ENCODE results near the gene JARID2. TPM values are rescaled to one million over a fixed set of nuclear protein-coding genes. Genes with fewer than 3 reads are reported as not detected.

The JARID2 gene
- total and polyA plus RNA-seq, 2 of the 13 experiments (the other 11 are each of a cell fraction or from before 2014, with no cell fraction given) = 7.5 to 10.3 TPM

- Histone ChIP-seq H3K9me3 (ENCODE audit: low read length) (no peaks in the 10 kb centered on the region), H3K4me2 (ENCODE audit: low read depth, low read length) (no peak overlapping the region), H3K79me2 (ENCODE audit: insufficient read depth, low read length) (peaks cover 15% of the 10 kb centered on the region), H3K4me3 (replicated peaks in 1 of 3; ENCODE audit: insufficient read depth in 1 of 3, low read depth in 2 of 3, low read length in 3 of 3) (no peak overlapping the region), H3K27me3 (ENCODE audit: control insufficient read depth in 1 of 2, insufficient read depth in 2 of 2, low read length in 2 of 2) (no peaks in the 10 kb centered on the region), H4K20me1 (ENCODE audit: insufficient read depth, low read length) (peaks cover 9% of the 10 kb centered on the region; the same call in 1 of the 2 replicates), H3K9ac (ENCODE audit: insufficient read depth, low read depth, low read length) (no peak overlapping the region), H3K27ac (ENCODE audit: extremely low read length, insufficient read depth, low read length) (peak overlapping the region; percentile 2), H3K4me1 (ENCODE audit: insufficient read depth, low read length) (peaks cover 31% of the 10 kb centered on the region), H3K36me3 (replicated peaks in 1 of 2; ENCODE audit: control insufficient read depth in 1 of 2, insufficient read depth in 2 of 2, low read length in 2 of 2) (no peaks in the 10 kb centered on the region; a peak in 1 of 5 replicates), H2AFZ (ENCODE audit: low read length) (no peak overlapping the region)
- FAIRE-seq (no peak), ATAC-seq (no peak), DNase-seq (ENCODE audit: low spot score) (no peak)
- CTCF ChIA-PET (ENCODE audit: low intra/inter-chr PET ratio, low total read pairs) = no interaction called here
- 0 out of 2 replicates have a peak, but pooled peaks have one; percentile 0 for TF ChIP-seq TCF7 (IDR thresholded peaks at IDR 0.05; ENCODE audit: low read depth)
- TF ChIP-seq GATA4 (IDR thresholded peaks at IDR 0.05; ENCODE audit: borderline replicate concordance, low read depth) = no peak
- TF ChIP-seq ZNF607 (CRISPR knock-in tag; IDR thresholded peaks at IDR 0.05; ENCODE audit: borderline replicate concordance) = no peak
- POLR2A ChIA-PET = no interaction called here
- in situ Hi-C loops (cut with HindIII; ENCODE audit: extremely low pct_ligation_motif_present, low pct_unique_long_range_greater_than_20kb) (no loop called here), intact Hi-C loops (cut with micrococcal nuclease; ENCODE audit: unreplicated experiment) (loop anchor here (5.0 kb wide), 1 partner anchor 495 kb away; no protein-coding TSS in a partner anchor)
- 89% methylated on average over 9 of the region's 9 CpGs for WGBS (ENCODE audit: low lambda C conversion rate)
- no TSS peak for BruUV-seq (replicated peaks)
These were observed 156.7 kb downstream of the JARID2 start for GRCh38 chr6:15402406-15403045.

GRCh38 chr6:15403094-15403755 is 157.4 kb downstream of the JARID2 start:
- Histone ChIP-seq H3K9me3 (ENCODE audit: low read length) (no peaks in the 10 kb centered on the region), H3K9ac (ENCODE audit: insufficient read depth, low read depth, low read length) (no peak overlapping the region), H3K4me3 (replicated peaks in 1 of 3; ENCODE audit: insufficient read depth in 1 of 3, low read depth in 2 of 3, low read length in 3 of 3) (no peak overlapping the region), H3K79me2 (ENCODE audit: insufficient read depth, low read length) (peaks cover 15% of the 10 kb centered on the region), H3K27ac (ENCODE audit: extremely low read length, insufficient read depth, low read length) (no peak overlapping the region), H3K27me3 (ENCODE audit: control insufficient read depth in 1 of 2, insufficient read depth in 2 of 2, low read length in 2 of 2) (no peaks in the 10 kb centered on the region), H3K4me1 (ENCODE audit: insufficient read depth, low read length) (peaks cover 31% of the 10 kb centered on the region), H3K4me2 (ENCODE audit: low read depth, low read length) (no peak overlapping the region), H4K20me1 (ENCODE audit: insufficient read depth, low read length) (peaks cover 9% of the 10 kb centered on the region; the same call in 1 of the 2 replicates), H3K36me3 (replicated peaks in 1 of 2; ENCODE audit: control insufficient read depth in 1 of 2, insufficient read depth in 2 of 2, low read length in 2 of 2) (no peaks in the 10 kb centered on the region; a peak in 1 of 5 replicates), H2AFZ (ENCODE audit: low read length) (no peak overlapping the region)
- WGBS (ENCODE audit: low lambda C conversion rate) = 94% methylated on average over 6 of the region's 6 CpGs
- FAIRE-seq (no peak), ATAC-seq (no peak), DNase-seq (ENCODE audit: low spot score) (no peak)
- in situ Hi-C loops (cut with HindIII; ENCODE audit: extremely low pct_ligation_motif_present, low pct_unique_long_range_greater_than_20kb) = no loop called here
- BruUV-seq (replicated peaks) = no TSS peak
- TF ChIP-seq, protein P1, sequence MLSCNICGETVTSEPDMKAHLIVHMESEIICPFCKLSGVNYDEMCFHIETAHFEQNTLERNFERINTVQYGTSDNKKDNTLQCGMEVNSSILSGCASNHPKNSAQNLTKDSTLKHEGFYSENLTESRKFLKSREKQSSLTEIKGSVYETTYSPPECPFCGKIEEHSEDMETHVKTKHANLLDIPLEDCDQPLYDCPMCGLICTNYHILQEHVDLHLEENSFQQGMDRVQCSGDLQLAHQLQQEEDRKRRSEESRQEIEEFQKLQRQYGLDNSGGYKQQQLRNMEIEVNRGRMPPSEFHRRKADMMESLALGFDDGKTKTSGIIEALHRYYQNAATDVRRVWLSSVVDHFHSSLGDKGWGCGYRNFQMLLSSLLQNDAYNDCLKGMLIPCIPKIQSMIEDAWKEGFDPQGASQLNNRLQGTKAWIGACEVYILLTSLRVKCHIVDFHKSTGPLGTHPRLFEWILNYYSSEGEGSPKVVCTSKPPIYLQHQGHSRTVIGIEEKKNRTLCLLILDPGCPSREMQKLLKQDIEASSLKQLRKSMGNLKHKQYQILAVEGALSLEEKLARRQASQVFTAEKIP (CRISPR knock-in tag; IDR thresholded peaks at IDR 0.05; ENCODE audit: borderline replicate concordance) = no peak
- TF ChIP-seq HNF4G (IDR thresholded peaks at IDR 0.05; ENCODE audit: borderline replicate concordance, low read depth, low read length) = no peak
- TF ChIP-seq HNF4G (CRISPR knock-in tag; IDR thresholded peaks at IDR 0.05; ENCODE audit: borderline replicate concordance, low read depth) = no peak
- TF ChIP-seq, protein P2, sequence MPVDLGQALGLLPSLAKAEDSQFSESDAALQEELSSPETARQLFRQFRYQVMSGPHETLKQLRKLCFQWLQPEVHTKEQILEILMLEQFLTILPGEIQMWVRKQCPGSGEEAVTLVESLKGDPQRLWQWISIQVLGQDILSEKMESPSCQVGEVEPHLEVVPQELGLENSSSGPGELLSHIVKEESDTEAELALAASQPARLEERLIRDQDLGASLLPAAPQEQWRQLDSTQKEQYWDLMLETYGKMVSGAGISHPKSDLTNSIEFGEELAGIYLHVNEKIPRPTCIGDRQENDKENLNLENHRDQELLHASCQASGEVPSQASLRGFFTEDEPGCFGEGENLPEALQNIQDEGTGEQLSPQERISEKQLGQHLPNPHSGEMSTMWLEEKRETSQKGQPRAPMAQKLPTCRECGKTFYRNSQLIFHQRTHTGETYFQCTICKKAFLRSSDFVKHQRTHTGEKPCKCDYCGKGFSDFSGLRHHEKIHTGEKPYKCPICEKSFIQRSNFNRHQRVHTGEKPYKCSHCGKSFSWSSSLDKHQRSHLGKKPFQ (CRISPR knock-in tag; IDR thresholded peaks at IDR 0.05; ENCODE audit: insufficient replicate concordance) = no peak
- no peak for TF ChIP-seq ZNF367 (CRISPR knock-in tag; IDR thresholded peaks at IDR 0.05; ENCODE audit: borderline replicate concordance)
- CTCF ChIA-PET (ENCODE audit: low intra/inter-chr PET ratio, low total read pairs) = no interaction called here
- POLR2A ChIA-PET = no interaction called here
- intact Hi-C loops (cut with micrococcal nuclease; ENCODE audit: unreplicated experiment) = loop anchor here (5.0 kb wide), 1 partner anchor 494 kb away; no protein-coding TSS in a partner anchor

All from HepG2 (cell line).